ENCODE measurements around the gene CA7.
"Not testable (repeated sequence)": the region's sequence is repeated elsewhere in the genome, so short reads cannot be mapped to it uniquely, and the experiment has no call there.

Gene CA7

DNA sequence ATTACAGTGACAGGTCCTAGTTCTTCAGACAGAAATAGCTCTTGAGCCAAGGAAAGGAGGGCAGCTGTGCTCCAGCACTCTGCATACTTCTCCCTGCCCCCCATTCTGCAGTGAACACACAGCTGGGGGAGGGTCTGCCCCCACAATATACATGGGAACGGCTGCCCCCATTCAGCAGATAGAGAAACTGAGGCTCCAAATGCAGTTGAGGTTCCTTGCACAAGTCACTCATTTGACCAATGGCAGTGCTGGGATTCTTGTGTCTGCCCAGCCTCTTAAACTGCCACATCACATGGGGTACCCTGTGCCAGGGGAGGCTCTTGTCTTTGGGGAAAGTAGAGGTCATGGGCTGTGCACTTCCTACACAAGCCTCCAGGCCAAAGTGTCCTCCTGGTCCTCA, 25.2 kb downstream of the CA7 start:
- DNase-seq (ENCODE audit: low read depth), result no peak
- no peak overlapping the region for H3K4me3 ChIP-seq (ENCODE audit: low read depth, low read length)

GRCh38 chr16:66871363-66871762, 27.1 kb downstream of the CA7 start:
- not testable (repeated sequence) for H3K4me3 ChIP-seq (ENCODE audit: low read depth, low read length); DNase-seq (ENCODE audit: low read depth)

DNA sequence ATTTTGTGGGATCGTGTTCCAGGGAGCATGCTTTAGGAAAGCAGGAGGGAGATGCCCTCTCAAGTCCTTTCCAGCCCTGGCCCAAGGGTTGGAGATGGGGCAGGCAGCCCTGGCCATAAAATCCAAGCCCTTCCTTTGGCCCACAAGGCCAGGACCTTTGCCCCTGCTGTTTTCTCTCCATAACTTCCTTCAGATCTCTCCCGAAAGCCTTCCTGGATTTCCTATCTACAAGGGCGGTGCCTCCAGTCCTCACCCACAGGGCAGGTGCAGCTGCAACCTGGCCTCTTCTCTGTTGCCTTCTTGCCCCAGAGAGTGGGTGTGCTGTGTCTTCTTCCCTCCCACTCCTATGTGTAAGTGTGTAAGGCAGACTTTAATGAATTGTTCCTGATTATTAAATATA, 27.6 kb downstream of the CA7 start:
- H3K4me3 ChIP-seq (ENCODE audit: low read depth, low read length), result no peak overlapping the region
- no peak for DNase-seq (ENCODE audit: low read depth)

GRCh38 chr16:66872559-66872942, 28.3 kb downstream of the CA7 start:
- H3K4me3 ChIP-seq (ENCODE audit: low read depth, low read length), result peak overlapping the region; percentile 38
- no peak for DNase-seq (ENCODE audit: low read depth)

- peak; percentile 96 for DNase-seq (ENCODE audit: low read depth)
- H3K4me3 ChIP-seq (ENCODE audit: low read depth, low read length), result peak overlapping the region; percentile 38
Measured at GRCh38 chr16:66872943-66873684, 28.9 kb downstream of the CA7 start.

DNA sequence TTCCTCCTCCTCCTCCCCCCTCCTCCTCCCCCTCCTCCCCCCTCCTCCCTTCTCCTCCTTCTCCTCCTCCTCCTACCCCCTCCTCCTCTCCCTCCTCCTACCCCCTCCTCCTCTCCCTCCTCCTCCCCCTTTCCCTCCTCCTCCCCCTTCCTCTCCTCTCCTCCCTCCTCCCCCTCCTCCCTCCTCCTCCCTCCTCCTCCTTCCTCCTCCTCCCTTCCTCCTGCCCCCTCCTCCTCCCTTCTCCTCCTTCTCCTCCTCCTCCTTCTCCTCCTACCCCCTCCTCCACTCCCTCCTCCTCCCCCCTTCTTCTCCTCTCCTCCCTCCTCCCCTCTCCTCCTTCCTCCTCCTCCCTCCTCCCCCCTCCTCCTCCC, 29.5 kb downstream of the CA7 start:
- H3K4me3 ChIP-seq (ENCODE audit: low read depth, low read length), result no peak overlapping the region
- DNase-seq (ENCODE audit: low read depth), result no peak

DNA sequence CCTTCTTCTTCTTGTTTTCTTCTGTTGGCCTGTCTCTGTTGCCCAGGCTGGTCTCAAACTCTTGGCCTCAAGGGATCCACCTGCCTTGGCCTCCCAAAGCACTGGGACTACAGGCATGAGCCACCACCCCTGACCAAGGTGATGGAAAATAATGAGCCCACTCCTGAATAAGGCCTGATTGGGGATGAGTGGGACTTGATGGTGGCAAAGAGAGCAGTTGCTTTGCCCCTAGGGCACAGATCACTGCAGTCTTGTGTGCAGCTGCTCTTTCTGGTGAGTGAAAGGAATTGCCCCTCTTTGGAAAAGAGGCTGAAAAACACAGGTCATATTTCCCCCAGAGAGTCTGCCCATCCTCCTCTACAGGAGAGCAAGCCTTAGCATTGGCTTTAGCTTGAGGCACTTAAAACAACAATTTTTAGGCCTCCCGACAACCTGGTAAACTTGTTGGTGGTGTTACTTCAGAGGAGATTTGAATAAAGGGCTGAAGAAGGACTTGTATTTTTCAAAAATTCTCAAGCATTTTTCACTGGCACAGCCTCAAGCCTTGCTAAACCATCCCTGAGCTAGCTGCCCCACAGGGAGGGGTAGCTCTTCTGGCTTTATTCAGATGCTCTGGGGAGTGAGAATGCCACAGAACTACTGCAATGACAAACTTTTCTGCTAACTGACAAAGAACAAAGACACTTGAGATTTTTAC, 30.0 kb downstream of the CA7 start:
- no peak for DNase-seq (ENCODE audit: low read depth)
- H3K4me3 ChIP-seq (ENCODE audit: low read depth, low read length), result no peak overlapping the region

DNA sequence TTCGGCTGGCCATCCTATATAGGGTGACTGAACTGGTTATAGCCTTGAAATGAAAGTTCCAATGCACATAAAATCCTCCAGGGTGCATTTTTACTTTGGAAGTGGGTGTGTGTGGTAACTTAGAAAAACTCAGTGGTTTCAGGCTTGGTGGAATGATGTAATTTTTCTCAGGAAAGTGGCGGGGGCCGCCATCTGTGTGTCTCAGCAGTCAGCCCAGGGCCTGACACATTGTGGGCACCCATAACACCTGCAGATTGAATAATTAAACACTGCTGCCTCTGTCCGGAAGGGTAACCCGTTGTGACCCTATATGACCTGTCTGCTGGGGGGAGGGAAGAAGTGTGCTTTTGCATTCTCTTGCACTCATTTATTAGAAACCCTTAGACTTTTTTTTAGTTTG, 33.9 kb downstream of the CA7 start:
- H3K4me3 ChIP-seq (ENCODE audit: low read depth, low read length), result no peak overlapping the region
- DNase-seq (ENCODE audit: low read depth), result no peak

DNA sequence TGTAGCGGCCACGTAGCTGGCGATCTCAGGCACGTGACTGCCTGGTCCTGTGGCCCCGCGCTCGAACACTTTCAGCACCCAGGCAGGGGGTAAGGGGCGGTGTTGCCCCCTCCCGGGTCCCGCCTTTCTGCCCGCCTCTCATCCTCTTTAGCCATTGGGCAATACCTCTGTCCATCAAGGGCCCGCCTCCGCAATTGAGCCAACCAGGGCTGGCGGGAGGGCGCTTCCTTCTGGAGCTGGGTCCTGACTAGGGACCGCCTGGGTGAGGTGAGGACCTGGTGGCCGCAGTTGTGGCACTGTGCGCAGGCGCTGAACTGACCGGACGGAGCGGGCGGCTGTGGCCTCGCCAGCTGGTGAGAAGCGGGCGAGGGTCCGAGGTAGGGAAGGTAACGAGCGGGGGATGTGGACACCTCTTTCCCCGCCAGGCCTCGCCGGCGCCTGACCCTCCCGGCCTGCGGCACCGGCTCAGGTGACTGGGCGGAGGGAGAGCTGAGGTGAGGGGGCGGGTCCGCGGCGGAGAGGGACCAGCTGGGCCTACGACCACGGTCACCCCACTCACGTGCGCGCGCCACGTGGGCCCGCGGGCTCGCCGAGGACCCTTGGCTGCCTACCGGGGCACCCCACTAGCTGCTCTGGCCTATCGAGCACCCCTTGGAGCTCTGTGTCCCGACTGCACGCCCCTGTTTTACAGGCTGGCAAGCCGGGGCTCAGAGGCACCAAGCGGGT, 36.2 kb downstream of the CA7 start, which contains the start of gene PDP2:
Gene PDP2 (plus strand): TSS at position 228 of the 726 bp plus-strand sequence. CDS start 3,770 bp downstream, outside the sequence.
- H3K4me3 ChIP-seq (ENCODE audit: low read depth, low read length), result peak within 1 kb of the TSS; percentile 90
- DNase-seq (ENCODE audit: low read depth), result peak; percentile 79

- DNase-seq (ENCODE audit: low read depth), result no peak
- peak overlapping the region; percentile 90 for H3K4me3 ChIP-seq (ENCODE audit: low read depth, low read length)
Measured at GRCh38 chr16:66881014-66881417, 36.8 kb downstream of the CA7 start.

GRCh38 chr16:66881560-66881959, 37.3 kb downstream of the CA7 start:
- peak overlapping the region; percentile 90 for H3K4me3 ChIP-seq (ENCODE audit: low read depth, low read length)
- DNase-seq (ENCODE audit: low read depth), result no peak

- H3K4me3 ChIP-seq (ENCODE audit: low read depth, low read length), result no peak overlapping the region
- DNase-seq (ENCODE audit: low read depth), result no peak
Measured at GRCh38 chr16:66881964-66882508, 37.8 kb downstream of the CA7 start.

DNA sequence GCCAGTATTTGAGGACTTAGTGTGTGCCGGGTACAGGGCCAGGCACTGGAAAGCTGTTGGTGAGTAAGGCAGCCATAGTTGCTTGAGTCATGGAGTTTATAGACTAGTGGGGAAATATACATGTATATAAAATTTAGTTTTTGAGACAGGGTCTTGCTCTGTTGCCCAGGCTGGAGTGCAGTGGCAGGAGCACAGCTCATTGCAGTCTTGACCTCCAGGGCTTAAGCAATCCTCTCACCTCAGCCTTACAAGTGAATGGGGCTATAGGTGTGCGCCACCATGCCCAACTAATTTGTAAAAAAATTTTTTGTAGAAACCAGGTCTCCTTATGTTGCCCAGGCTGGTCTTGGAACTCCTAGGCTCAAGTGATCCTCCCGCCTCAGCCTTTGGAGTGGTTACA, 38.5 kb downstream of the CA7 start:
- DNase-seq (ENCODE audit: low read depth), result no peak
- no peak overlapping the region for H3K4me3 ChIP-seq (ENCODE audit: low read depth, low read length)

DNA sequence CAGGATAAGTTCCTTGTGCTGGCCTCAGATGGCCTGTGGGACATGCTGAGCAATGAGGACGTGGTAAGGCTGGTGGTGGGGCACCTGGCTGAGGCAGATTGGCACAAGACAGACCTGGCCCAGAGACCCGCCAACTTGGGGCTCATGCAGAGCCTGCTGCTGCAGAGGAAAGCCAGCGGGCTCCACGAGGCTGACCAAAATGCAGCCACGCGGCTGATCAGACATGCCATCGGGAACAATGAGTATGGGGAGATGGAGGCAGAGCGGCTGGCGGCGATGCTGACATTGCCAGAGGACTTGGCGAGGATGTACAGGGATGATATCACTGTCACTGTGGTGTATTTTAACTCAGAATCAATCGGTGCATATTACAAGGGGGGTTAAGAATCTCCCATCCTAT, 41.3 kb downstream of the CA7 start:
- no peak overlapping the region for H3K4me3 ChIP-seq (ENCODE audit: low read depth, low read length)
- DNase-seq (ENCODE audit: low read depth), result no peak

DNA sequence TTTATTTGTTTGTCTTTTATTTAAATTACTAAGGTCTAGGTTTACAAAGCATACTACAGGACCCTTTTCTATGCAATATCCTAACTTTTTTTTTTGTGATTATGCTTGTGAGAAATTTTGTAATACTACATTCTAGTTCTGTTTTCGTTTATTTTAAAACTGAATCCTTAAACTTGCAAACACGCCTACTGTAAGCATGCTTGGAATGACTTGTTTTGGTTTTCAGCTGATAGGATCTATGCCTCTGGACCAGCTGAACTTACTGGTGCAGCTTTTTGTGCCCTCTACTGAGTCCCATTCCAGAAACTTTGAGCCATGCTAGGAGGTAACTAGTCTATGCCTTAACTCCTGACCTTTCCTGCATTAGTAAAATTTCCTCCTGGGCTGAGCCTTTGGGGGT, 42.1 kb downstream of the CA7 start:
- no peak for DNase-seq (ENCODE audit: low read depth)

GRCh38 chr16:66886914-66887313, 42.7 kb downstream of the CA7 start:
- H3K4me3 ChIP-seq (ENCODE audit: low read depth, low read length), result no peak overlapping the region
- no peak for DNase-seq (ENCODE audit: low read depth)

More for the DNA sequence above, 42.1 kb downstream of the CA7 start:
- no peak overlapping the region for H3K4me3 ChIP-seq (ENCODE audit: low read depth, low read length)

DNA sequence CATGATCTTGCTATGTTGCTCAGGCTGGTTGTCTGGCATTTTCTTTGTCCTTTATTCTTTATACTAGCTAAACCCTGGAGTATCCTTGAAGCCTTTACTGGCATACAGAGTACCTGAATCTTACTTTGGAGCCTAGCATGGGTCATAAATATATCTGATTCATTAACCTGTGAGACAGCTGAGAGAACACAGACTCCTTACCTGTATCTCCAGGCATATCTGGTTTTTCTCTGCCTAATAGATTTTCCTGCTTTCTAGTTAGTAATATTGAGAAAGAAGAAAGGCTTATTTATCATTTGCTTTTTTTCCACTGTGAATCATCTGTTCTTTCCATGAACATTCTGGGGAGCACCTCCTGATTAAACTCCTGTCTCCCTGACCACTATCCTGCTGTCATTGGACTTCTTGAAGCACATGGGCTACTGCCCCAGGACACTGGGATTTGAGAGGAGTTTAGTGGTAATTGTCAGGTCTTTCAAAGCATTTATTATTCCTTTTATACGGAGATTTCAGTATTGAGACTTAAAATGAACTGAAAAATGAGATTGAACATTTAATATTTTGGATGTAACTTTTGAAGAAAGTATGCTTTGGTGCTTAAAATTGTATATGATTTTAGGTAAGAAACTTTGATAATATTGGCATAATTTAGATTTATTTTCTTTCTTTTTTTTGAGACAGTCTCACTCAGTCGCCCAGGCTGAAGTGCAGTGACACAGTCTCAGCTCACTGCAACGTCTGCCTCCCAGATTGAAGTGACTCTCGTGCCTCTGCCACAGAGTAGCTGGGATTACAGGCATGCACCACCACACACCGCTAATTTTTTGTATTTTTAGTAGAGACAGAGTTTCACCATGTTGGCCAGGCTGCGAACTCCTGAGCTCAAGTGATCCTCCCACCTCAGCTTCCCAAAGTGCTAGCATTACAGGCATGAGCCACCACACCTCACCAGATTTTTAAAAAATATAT, 44.7 kb downstream of the CA7 start:
- no peak for DNase-seq (ENCODE audit: low read depth)

GRCh38 chr16:66889622-66890021, 45.4 kb downstream of the CA7 start:
- DNase-seq (ENCODE audit: low read depth), result no peak

More for the DNA sequence above, 44.7 kb downstream of the CA7 start:
- H3K4me3 ChIP-seq (ENCODE audit: low read depth, low read length), result no peak overlapping the region

GRCh38 chr16:66890799-66891198, 46.6 kb downstream of the CA7 start:
- no peak for DNase-seq (ENCODE audit: low read depth)
- no peak overlapping the region for H3K4me3 ChIP-seq (ENCODE audit: low read depth, low read length)

More at GRCh38 chr16:66889622-66890021, 45.4 kb downstream of the CA7 start:
- no peak overlapping the region for H3K4me3 ChIP-seq (ENCODE audit: low read depth, low read length)

All from skeletal muscle cell (primary cell).